KMS-11 (cell line): ENCODE measurements around the gene TRAPPC5.

Experiments
- H2AFZ ChIP-seq: fragments of 200-600 bp; sonication (generic); 2 replicates; pipeline ENCODE4 v1.6.1; 2016; ENCODE audit warnings: antibody characterized with exemption, mixed run types, low read depth
- H3K27ac ChIP-seq: fragments of 200-600 bp; sonication (generic); 2 replicates; pipeline ENCODE4 v1.6.1; 2016; ENCODE audit warnings: mild to moderate bottlenecking, mixed run types
- H3K27me3 ChIP-seq: fragments of 200-600 bp; sonication (generic); 2 replicates; pipeline ENCODE4 v1.6.1; 2017; ENCODE audit warnings: mild to moderate bottlenecking, low read depth, mixed run types, moderate library complexity; ENCODE audit not compliant: insufficient read depth
- H3K36me3 ChIP-seq: fragments of 200-600 bp; sonication (generic); 2 replicates; pipeline ENCODE4 v1.6.1; 2017; ENCODE audit warnings: mild to moderate bottlenecking, mixed run types; ENCODE audit not compliant: insufficient read depth
- H3K4me1 ChIP-seq: fragments of 200-600 bp; sonication (generic); 2 replicates; pipeline ENCODE4 v1.6.1; 2016; ENCODE audit warnings: mild to moderate bottlenecking, low read depth, mixed run types; ENCODE audit not compliant: poor library complexity, severe bottlenecking
- H3K4me2 ChIP-seq: fragments of 200-600 bp; sonication (generic); 2 replicates; pipeline ENCODE4 v1.7.0; 2016; ENCODE audit warnings: mild to moderate bottlenecking, mixed run types
- H3K4me3 ChIP-seq: fragments of 200-600 bp; sonication (generic); IDR thresholded peaks from 2 replicates; pipeline ENCODE4 v1.6.1; 2017; ENCODE audit warnings: low read depth, low read length, mixed read lengths; ENCODE audit not compliant: insufficient read depth
- H3K79me2 ChIP-seq: fragments of 200-600 bp; sonication (generic); 2 replicates; pipeline ENCODE4 v1.6.1; 2016; ENCODE audit warnings: low read depth, mixed run types; ENCODE audit not compliant: insufficient read depth
- H3K9ac ChIP-seq: fragments of 200-600 bp; sonication (generic); 2 replicates; pipeline ENCODE4 v1.6.1; 2016; ENCODE audit warnings: mild to moderate bottlenecking, mixed run types
- H4K20me1 ChIP-seq: fragments of 200-600 bp; sonication (generic); 2 replicates; pipeline ENCODE4 v1.6.1; 2016; ENCODE audit warnings: mild to moderate bottlenecking, mixed run types; ENCODE audit not compliant: insufficient read depth
- CTCF ChIP-seq: fragments of 200-600 bp; sonication (generic); conservative IDR thresholded peaks from 2 replicates; pipeline ENCODE4 v1.6.1; 2017; ENCODE audit warnings: low read depth, mild to moderate bottlenecking, antibody characterized with exemption, low read length, moderate library complexity, mixed read lengths

TRAPPC5 gene

GRCh38 chr19:7706188-7706954 lies 25.7 kb downstream of the TRAPPC5 start:
- Histone ChIP-seq H3K36me3 (no peaks in the 10 kb centered on the region), H3K27me3 (peaks cover 53% of the 10 kb centered on the region; the same call in 1 of the 2 replicates), H3K79me2 (no peaks in the 10 kb centered on the region), H3K9ac (no peak overlapping the region), H3K27ac (no peak overlapping the region), H3K4me2 (no peak overlapping the region), H2AFZ (no peak overlapping the region), H3K4me3 (no peak overlapping the region), H3K4me1 (no peaks in the 10 kb centered on the region), H4K20me1 (no peaks in the 10 kb centered on the region)
- TF ChIP-seq CTCF: no peak

- Histone ChIP-seq H3K36me3 (no peaks in the 10 kb centered on the region), H3K9ac (no peak overlapping the region), H3K4me1 (no peaks in the 10 kb centered on the region), H2AFZ (no peak overlapping the region), H3K27me3 (peaks cover 51% of the 10 kb centered on the region; the same call in 1 of the 2 replicates), H3K79me2 (no peaks in the 10 kb centered on the region), H3K4me2 (no peak overlapping the region), H4K20me1 (no peaks in the 10 kb centered on the region), H3K27ac (no peak overlapping the region), H3K4me3 (no peak overlapping the region)
- no peak for TF ChIP-seq CTCF
These were observed 26.4 kb downstream of the TRAPPC5 start for GRCh38 chr19:7706955-7707456.

GRCh38 chr19:7709932-7710460 lies 29.4 kb downstream of the TRAPPC5 start:
- Histone ChIP-seq H3K36me3 (no peaks in the 10 kb centered on the region), H3K79me2 (no peaks in the 10 kb centered on the region), H3K4me2 (no peak overlapping the region), H4K20me1 (no peaks in the 10 kb centered on the region), H2AFZ (no peak overlapping the region), H3K27me3 (peaks cover 34% of the 10 kb centered on the region; the same call in 1 of the 2 replicates), H3K4me3 (no peak overlapping the region), H3K9ac (no peak overlapping the region), H3K27ac (no peak overlapping the region), H3K4me1 (no peaks in the 10 kb centered on the region)
- TF ChIP-seq CTCF: no peak

GRCh38 chr19:7710616-7711015 lies 30.0 kb downstream of the TRAPPC5 start:
- no peak overlapping the region for H3K4me3 ChIP-seq
- peaks cover 34% of the 10 kb centered on the region; the same call in 1 of the 2 replicates for H3K27me3 ChIP-seq
- H2AFZ ChIP-seq: no peak overlapping the region
- H3K9ac ChIP-seq: no peak overlapping the region
- no peak overlapping the region for H3K4me2 ChIP-seq
- H3K27ac ChIP-seq: no peak overlapping the region
- H4K20me1 ChIP-seq: no peaks in the 10 kb centered on the region
- no peaks in the 10 kb centered on the region for H3K36me3 ChIP-seq
- TF ChIP-seq CTCF: no peak
- H3K4me1 ChIP-seq: no peaks in the 10 kb centered on the region
- H3K79me2 ChIP-seq: no peaks in the 10 kb centered on the region
